Measurements from ENCODE around the gene CLIC3.

Gene CLIC3

DNA sequence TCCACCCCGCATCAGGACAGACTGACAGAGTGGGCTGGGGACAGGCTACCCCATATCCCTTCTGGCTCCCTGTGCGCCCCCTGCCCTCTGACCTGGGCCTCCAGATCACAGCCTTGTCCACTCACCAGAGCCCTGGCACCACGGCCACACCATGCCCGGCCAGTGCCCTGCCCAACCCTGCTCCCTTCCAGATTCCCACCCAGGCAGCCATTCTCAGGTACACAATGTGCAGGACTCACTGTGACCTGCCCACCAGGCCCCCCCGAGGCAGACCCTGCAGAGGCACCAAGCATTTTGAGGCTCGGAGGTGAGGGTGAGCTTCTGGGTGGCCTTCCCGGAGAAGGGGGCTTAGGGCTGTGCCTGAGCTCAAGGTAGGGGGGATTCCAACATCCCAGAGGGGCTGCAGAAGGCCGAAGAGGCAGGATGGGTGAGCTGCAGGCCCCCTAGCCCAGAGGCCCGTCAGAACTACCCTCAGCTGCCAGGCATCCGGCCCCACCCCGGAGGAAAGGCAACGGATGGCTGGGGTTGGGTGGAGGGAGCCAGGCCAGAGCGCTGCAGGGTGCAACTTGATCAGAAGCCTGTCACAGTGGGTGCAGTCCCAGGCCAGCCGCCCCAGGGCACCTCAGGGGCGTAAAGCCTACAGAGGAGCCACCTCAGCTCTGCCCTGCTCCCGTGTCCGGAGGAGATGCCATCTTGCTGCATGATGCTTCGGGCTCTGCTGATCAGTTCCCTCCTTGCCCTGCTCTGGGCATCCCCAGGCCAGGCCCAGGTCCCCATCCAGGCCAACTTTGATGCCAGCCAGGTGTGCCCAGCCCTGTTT is 13.9 kb downstream of the CLIC3 start, which contains the start of gene LCNL1:
Gene LCNL1, plus strand, starts transcription at position 762 of the 820 bp plus-strand sequence. CDS start 594 bp downstream, outside the sequence.
- no peak for DNase-seq (ENCODE audit: low spot score)

DNA sequence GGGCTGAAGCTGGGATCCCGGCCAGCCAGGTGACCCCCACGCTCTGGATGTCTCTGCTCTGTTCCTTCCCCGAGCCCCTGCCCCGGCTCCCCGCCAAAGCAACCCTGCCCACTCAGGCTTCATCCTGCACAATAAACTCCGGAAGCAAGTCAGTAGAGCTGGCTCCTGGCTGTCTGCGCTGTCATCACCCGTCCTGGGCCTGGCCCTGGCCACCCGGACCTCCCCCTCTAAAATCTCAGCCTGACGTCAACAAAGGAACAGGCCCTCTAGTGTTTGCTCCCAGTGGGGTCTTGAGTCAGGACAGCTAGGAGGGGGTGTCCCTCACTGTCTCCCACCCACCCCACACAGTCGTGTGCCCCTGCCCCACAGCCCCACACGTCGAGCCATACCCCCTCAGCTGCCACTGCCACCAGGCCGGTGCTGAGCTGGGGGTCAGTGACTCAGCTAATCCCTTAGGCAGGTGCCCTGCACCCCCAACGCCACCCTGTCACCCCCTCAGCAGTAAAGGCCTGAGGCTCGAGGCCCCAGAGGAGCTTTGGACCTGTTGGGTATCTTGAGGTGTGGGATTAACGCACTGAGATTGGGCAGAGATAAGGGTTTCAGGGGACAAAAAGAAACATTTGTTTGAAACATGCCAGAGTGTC is 14.7 kb downstream of the CLIC3 start:
- no peak for DNase-seq (ENCODE audit: low spot score)

DNA sequence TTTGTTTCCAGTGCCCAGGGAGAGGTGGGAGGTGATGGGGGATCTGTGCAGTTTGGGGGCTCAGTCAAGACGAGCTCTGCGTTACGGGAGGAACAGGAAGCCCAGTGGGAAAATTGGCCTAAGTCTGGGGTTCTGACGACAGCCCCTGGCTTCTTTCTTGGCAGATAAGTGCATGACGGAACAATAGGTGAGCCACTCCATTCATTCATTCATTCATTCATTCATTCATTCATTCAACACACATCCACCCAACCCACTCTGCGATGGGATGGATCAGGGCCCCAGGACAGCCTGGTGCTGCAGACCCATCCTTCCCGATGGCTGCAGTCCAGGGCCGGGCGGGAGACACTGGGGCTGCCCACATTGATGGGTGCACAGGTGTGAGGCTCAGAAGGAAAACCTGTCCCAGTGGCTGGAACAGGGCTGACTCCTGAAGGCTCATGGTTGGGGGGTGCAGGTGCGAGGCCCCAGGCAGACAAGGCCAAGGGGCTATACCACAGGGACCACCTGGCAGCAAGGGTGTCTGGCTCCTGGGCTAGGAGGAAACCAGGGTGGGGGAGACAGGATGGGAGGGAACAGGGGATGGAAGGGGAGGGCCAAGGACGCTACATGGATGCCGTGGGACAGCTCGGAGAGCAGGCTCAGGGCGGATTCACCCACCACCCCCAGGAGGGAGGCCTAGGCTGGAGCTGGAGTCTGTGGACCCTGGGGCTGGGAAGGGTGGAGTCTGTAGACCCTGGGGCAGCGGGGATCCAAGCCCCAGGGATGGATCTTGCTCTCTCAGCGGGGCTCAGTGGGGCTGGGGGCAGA is 15.5 kb downstream of the CLIC3 start:
- DNase-seq (ENCODE audit: low spot score) = no peak

DNA sequence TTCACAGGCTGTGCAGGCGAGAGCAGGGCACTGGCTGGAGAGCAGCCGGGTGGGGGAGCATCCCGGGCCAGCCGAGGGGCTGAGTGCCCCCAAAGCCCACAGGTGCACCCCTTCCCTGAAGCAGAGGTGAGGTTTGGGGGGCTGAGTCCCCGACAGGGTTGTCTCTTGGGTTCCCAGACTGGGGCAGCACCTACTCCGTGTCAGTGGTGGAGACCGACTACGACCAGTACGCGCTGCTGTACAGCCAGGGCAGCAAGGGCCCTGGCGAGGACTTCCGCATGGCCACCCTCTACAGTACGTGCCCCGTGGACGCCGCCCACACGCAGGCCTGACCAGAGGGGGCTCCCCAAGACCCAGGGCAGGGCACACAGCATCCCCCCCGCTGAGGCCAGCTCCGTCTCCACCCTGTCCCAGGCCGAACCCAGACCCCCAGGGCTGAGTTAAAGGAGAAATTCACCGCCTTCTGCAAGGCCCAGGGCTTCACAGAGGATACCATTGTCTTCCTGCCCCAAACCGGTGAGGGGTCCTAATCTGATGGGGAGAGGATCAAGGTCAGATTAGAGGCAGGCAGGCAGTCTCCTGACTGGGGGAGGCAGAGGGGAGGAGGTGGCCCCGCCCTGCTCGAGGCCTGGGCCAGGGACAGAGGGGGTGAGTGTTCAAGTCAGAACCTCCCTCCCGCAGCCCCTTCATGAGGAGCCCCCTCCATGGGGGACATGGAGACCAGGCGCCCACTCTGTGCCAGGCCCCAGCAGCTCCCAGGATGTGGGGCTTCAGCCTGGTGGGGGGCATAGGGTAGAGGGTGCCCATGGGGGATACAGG is 16.4 kb downstream of the CLIC3 start:
- no peak for DNase-seq (ENCODE audit: low spot score)

DNA sequence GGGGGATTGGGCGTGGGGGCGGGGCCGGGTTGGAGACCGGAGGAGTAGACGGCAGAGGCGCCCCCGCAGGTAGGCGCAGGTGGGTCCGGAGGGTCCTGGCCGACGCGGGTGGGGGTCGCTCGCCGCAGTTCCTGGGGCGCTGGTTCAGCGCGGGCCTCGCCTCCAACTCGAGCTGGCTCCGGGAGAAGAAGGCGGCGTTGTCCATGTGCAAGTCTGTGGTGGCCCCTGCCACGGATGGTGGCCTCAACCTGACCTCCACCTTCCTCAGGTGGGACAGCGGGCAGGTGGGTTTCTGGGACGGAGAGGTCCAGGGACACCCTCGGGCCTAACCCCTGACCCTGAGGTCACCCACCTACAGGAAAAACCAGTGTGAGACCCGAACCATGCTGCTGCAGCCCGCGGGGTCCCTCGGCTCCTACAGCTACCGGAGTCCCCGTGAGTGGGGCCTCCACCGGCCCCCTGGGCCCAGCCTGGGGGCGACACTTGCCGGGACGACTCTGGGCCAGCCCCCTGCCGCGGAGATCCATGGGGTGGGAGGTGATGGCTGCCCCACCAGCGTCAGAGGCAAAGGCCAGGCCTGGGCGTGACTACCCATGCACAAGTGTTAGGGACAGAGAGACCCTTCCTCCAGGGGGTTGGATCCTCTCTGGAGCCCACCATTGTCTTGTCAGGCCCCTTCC is 17.4 kb downstream of the CLIC3 start:
- DNase-seq (ENCODE audit: low spot score) = no peak

DNA sequence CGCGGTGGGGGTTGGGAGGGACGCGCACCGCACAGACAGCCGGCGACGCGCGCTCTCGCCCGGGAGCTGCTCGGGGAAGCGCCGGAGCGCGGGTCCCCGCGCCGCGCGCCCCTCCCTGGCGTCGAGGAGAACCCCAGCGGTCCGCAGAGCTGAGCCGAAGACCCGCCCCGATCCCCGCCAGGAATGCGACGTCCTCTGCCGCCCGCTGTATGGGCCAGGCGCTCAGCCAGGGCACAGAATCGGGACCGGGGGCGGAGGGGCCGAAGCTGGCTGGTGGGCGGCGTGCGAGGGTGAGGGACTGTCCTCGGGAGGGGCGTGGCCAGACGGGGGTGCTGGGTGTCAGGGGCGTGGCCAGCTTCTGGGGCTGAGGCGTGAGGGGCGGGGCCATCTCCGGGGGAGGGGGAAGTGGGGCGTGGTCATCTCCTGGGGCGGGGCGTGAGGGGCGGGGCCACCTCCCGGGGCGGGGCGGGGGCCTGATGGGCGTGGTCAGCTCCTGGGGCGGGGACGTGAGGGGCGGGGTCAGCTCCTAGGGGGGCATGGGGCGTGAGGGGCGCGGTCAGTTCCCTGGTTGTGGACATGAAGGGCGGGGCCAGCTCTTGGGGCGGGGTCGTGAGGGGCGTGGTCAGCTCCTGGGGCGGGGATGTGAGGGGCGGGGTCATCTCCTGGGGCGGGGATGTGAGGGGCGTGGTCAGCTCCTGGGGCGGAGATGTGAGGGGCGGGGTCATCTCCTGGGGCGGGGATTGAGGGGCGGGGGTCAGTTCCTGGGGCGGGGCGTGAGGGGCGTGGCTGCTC is 18.1 kb downstream of the CLIC3 start:
- no peak for DNase-seq (ENCODE audit: low spot score)

DNA sequence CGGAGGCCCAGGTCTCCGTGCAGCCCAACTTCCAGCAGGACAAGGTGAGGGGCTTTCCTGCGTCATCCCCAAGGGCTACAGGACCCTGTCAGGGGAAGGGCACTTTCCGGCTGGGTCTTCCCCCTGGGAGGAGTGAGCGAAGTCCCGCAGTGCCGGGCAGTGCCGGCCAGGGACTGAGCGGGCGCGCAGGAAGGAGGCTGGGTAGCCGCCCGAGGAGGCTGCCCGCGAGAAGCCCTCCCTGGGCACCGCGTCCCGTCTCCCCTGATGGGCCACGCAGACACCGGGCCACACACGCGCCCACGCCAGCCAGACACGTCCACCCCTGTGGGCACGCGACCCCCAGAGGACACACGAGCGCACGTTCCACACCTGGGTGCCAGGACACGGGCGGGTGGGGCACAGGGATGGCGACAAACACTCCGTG is 18.7 kb downstream of the CLIC3 start:
- no peak for DNase-seq (ENCODE audit: low spot score)

DNA sequence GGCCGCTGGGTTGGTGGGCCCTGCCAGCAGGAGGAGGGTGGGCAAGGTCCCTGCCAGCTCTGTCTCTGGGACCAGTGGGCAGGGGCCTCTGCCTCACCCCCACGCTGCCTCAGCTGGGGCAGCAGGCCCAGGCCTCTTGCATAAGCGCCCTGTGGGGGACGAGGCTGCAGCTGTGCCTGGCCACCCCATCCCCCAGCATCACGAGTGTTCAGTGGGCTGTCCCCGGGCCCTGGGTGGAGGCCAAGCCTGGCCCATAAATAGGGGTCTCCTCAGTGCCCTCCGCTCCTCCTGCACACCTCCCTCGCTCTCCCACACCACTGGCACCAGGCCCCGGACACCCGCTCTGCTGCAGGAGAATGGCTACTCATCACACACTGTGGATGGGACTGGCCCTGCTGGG is 19.1 kb downstream of the CLIC3 start, which contains the start of gene PTGDS:
Gene PTGDS, plus strand, starts transcription at position 282 of the 400 bp plus-strand sequence. Its CDS starts 75 bp downstream, at position 357.
- no peak for DNase-seq (ENCODE audit: low spot score)

DNA sequence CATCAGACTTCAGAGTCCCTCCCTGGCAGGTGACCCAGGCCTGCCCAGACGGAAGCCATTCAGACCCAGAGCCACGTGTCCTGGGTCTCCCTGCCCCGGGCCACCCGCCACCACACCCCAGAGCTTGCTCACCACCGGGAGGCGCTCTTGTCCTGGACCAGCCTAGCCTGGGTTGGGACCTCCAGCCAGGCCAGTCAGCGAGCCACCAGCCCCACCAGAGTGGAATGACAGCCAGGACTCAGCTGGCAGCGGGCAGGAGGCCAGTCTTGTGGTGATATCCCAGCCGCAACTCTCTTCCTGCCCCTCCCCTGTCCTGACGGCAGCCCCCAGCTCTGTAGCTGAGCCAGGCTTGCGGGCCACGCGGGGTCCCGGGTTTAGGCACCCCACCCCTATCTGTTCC is 20.7 kb downstream of the CLIC3 start:
- no peak for DNase-seq (ENCODE audit: low spot score)

DNA sequence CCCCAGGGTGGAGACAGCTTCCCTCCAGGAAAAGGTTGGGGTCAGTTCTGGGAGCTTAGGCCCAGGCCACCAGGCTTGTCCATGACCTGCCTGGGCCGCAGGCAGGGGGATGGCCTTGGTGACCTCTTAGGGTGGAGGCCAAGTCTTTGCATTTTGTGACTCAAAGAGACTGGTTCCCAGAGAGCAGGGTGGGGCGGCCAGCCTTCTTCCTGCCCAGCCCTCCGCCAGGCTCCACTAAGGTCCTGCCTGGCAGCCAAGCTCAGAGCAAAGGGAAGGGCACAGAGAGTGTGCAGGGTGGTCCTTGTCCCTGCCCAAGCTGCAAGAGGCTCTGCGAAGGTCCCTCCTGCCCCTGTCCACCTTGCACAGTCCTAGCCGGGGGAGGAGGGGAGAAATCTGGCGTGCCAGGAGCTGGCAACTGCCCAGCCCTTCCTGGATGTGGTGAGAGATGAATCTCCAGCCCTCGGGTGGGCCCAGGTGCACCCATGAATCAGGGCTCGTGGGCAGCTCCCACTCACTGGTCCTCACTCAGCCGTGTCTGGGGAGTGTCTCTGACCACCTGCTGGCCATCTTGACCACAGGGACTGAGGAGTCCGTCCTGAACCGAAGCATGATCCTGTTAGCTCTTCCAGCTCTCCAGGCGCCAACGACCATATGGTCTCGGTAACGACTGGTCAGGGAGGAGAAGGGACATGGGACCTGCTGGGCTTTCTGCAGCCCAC is 21.4 kb downstream of the CLIC3 start:
- DNase-seq (ENCODE audit: low spot score) = no peak

DNA sequence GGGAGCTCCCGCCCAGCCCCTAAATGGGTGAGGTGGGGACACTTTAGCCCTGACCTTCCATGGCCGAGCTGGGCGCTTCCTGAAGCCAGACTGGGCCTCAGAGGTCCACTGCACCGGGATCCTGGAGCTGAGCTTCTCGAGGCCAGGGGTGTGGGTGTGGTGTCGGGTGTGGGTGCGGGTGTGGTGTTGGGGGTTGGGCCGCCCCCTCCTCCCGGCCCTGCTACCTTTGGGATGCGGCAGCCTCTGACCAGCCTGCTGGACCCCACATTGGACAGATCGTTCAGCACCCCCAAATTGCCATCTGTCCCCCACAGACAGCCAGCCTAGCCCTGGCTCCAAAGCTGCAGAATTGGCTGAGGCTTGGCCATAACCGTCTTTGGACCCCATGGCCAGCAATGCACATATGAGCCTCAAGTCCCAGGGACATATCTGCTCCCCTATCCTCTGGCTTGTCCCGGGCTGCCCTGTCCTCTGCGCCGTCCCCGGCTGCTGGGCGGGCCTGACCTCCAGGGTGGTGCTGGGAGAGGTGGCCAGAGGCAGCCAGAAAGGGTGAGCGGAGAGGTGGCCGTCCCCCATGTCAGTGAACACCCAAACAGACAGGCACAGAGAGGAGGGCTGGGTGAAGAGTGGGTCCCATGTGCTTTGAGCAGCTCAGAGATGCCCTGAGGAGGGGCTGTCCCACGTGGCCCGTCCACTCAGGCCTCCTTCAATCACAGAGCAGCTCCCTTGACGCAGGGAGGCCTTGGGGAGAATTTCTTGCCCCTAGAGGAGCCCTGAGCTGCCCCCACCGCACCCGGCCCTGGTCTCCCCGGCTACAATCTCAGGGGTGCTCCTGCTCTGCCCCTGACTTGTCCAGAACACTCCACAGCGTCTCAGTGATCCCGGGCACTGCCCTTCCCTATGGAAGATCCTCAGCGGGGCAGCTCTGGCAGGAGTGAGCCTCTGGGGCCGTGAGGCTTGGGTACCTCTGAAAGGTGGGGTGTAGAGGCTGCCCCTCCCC is 22.4 kb downstream of the CLIC3 start:
- no peak for DNase-seq (ENCODE audit: low spot score)

DNA sequence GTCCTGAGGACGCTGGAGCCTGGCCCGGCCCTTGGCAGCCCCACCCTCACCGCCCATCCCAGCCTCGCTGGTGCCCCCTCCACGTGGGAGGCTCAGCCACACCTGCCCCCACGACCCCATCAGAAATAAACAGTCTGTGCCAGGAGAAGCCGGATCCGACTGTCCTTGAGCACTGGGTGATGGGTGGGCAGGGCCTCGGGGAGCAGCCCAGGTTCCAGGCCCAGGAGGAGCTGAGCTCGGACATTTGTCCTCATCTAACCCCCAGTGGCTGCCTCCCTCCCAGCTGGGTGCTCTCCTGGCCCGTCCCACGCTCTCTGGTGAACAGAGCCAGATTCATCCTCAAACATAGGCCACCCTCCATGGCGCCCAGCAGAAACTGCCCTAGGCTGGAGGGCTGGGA is 23.6 kb downstream of the CLIC3 start:
- DNase-seq (ENCODE audit: low spot score) = no peak

DNA sequence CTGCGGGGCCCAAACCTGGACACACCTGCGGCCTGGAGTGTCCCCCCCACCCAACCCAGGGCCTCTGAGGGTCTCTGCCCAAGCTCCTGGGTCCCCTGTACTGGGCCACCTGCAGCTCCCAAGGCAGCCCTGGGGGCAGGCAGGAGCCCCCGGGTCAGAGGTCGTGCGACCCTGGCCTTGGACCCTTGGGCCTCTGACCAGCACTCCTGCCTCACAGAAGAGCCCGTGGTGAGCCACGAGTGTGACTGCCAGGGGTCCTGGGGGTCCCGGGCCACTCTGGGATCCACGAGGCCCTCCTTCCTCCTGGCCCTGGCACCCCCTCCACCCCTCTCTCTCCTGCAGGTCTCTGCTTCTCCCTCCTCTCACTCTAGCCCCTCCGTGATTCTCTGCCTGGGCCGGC is 24.0 kb downstream of the CLIC3 start:
- no peak for DNase-seq (ENCODE audit: low spot score)

DNA sequence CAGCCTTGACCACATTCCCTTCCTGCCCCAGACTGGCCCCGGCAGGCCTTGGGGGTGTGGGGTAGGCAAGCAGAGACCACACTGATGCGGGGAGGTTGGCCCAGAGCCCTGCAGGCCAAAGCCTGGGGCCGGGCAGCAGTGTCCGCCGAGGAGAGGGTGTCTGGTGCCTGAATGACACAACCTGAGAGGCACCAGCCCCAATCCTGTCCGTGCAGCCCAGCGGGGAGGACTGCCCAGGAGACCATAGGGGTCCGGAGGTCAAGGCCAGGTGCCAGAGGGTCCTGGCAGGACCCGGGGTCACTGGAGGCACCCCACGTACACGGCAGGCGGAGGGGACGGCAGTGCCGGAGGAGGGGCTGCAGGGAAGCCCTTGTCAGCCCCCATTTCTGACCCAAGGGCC is 24.6 kb downstream of the CLIC3 start:
- DNase-seq (ENCODE audit: low spot score) = no peak

DNA sequence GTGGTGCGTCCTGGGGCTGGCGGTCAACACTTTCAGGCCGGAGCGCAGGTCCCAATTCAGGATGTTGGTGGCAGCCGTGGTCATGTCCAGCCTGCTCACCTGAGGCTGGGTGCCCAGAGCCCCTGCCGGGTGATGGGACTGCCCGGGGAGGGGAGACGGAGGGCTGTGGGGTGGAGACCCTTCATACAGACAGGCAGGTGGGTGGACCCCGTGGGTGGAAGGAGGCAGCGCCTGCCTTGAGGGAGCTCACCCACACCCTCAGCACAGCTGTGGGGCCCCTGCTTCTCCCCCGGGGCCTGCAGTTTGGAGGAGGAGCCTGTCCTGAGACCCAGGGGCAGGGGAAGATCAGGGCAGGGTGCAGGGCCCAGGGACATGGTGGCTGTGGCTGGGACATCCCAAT is 26.0 kb downstream of the CLIC3 start:
- no peak for DNase-seq (ENCODE audit: low spot score)

DNA sequence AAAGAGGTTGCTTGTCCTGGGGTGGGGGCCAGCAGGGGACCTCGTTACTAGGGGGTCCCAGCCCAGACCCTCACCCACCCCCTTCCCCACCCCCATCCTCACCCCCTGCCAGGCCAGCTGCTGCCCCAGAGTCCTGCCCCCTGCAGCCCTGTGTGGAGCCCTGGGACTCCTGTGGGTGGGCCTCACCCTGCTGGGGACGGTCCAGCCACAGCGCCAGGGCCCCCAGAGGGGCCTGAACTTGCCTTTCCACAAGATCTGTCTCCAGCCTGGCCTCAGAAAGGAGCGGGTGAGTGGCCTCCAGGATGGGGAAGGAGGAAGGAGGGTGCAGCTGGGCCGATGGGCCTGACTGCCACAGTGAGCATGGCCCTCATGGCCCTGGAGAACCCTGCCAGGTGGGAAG is 26.6 kb downstream of the CLIC3 start:
- no peak for DNase-seq (ENCODE audit: low spot score)

DNA sequence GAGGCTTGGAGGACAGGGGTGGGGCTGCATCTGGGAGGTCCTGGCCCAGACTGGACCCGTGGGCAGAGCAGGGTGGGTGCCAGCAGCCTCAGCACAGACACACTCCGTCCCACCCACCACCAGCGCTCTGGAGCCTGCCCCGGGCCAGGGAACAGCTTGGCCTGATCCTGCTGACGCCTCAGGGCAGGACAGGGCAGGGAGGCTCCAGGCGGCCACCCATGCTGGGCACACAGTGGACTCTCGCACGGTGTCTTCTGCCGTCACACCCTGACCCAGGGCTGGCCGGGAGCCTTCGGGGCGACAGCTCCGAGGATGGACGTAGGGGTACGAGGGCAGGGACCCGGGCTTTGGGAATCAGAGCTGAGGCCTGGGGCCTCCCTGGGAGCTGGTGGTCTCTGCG is 27.2 kb downstream of the CLIC3 start:
- DNase-seq (ENCODE audit: low spot score) = no peak
